Ascending aorta (tissue), 2 donors: ENCODE results near the gene SNTB2. TPM values are rescaled to one million over a fixed set of nuclear protein-coding genes. Genes with fewer than 3 reads are reported as not detected.

Source experiments
- DNase-seq, 2 donors: peaks; one replicate each; pipeline ENCODE4 v3.0.0-alpha.2; 2019; ENCODE audit warnings: low spot score in 2 of 2
- H3K27ac ChIP-seq, 2 donors: fragments of 200-600 bp; sonication (generic); one replicate each; pipeline ENCODE4 v1.5.1; 2016 to 2017; ENCODE audit warnings: mild to moderate bottlenecking in 1 of 2
- H3K27me3 ChIP-seq: fragments of 200-600 bp; sonication (generic); one replicate; pipeline ENCODE4 v1.5.1; 2017
- H3K36me3 ChIP-seq, 2 donors: fragments of 200-600 bp; sonication (generic); one replicate each; pipeline ENCODE4 v1.5.1; 2016
- H3K4me1 ChIP-seq, 2 donors: fragments of 200-600 bp; sonication (generic); one replicate each; pipeline ENCODE4 v1.5.1; 2016 to 2017; ENCODE audit warnings: mild to moderate bottlenecking in 1 of 2
- H3K4me3 ChIP-seq, 2 donors: fragments of 200-600 bp; sonication (generic); one replicate each; pipeline ENCODE4 v1.5.1; 2016 to 2017; ENCODE audit warnings: mild to moderate bottlenecking in 1 of 2
- H3K9me3 ChIP-seq, 2 donors: fragments of 200-600 bp; sonication (generic); one replicate each; pipeline ENCODE4 v1.5.1; 2016
- CTCF ChIP-seq, 3 experiments: fragments of 200-600 bp in 2 of 3; fragments of 450-650 bp in 1 of 3; sonication (generic) in 2 of 3; IDR thresholded peaks; one replicate each; pipeline ENCODE4 v1.5.1; 2016 to 2019; ENCODE audit warnings: antibody characterized with exemption in 3 of 3, mild to moderate bottlenecking in 1 of 3, moderate library complexity in 1 of 3
- intact Hi-C: fragments of 100-400 bp; cut with DNase I; formaldehyde crosslinking; loops from one replicate; pipeline ENCODE4 v1.15.1; 2023
- total RNA-seq: library from RNA; depleted of rRNA; stranded (reverse); fragments of >200 nt; gene quantifications from one replicate; pipeline ENCODE4 v1.1.0, GENCODE V29; 2016

Gene SNTB2
- total RNA-seq, 1 donor from 2014 or later, result 19.7 TPM

- Histone ChIP-seq H3K4me3 (no peak overlapping the region), H3K27me3 (no peaks in the 10 kb centered on the region), H3K4me1 (peaks cover 6 to 14% of the 10 kb centered on the region in 2 donors), H3K9me3 (no peaks in the 10 kb centered on the region), H3K27ac (no peak overlapping the region), H3K36me3 (peaks cover 0 to 8% of the 10 kb centered on the region in 2 donors)
- intact Hi-C loops, result no loop called here
- no peak for TF ChIP-seq CTCF (IDR thresholded peaks at IDR 0.05)
- DNase-seq, result no peak
Observed at GRCh38 chr16:69307856-69308255, 120.9 kb downstream of the SNTB2 start.

GRCh38 chr16:69309316-69309715 lies 122.4 kb downstream of the SNTB2 start:
- peaks cover 6 to 18% of the 10 kb centered on the region in 2 donors for H3K4me1 ChIP-seq
- no peak for TF ChIP-seq CTCF (IDR thresholded peaks at IDR 0.05)
- peaks cover 0 to 11% of the 10 kb centered on the region in 2 donors for H3K36me3 ChIP-seq
- no peak overlapping the region for H3K4me3 ChIP-seq
- DNase-seq, result peak in 1 of 2 donors; percentile 65
- intact Hi-C loops, result no loop called here
- H3K27ac ChIP-seq, result no peak overlapping the region
- no peaks in the 10 kb centered on the region for H3K27me3 ChIP-seq
- H3K9me3 ChIP-seq, result no peaks in the 10 kb centered on the region

GRCh38 chr16:69310653-69311532 lies 123.9 kb downstream of the SNTB2 start, which contains the start of gene VPS4A:
VPS4A (plus strand) TSS chr16:69311350; CDS start chr16:69311512, 162 bp downstream.
- peaks cover 13 to 17% of the 10 kb centered on the region in 2 donors for H3K36me3 ChIP-seq
- H3K4me3 ChIP-seq, result peak within 1 kb of the TSS; percentile 79 to 98
- peak within 1 kb of the TSS; percentile 76 for H3K27ac ChIP-seq
- peak; percentile 82 to 97 for DNase-seq
- H3K4me1 ChIP-seq, result peaks cover 6 to 18% of the 10 kb centered on the region in 2 donors
- H3K27me3 ChIP-seq, result no peaks in the 10 kb centered on the region
- H3K9me3 ChIP-seq, result no peaks in the 10 kb centered on the region
- intact Hi-C loops, result loop anchor here (1.0 to 10.0 kb wide), 4 partner anchors 19 to 776 kb away; partner anchors contain the start of genes COG8, NIP7, PDF and ZFP90
- peak; percentile 89 to 96 (median 94) for TF ChIP-seq CTCF (IDR thresholded peaks at IDR 0.05)

GRCh38 chr16:69311533-69312387 lies 124.8 kb downstream of the SNTB2 start:
- peak in 1 of 2 donors; percentile 68 for DNase-seq
- no peaks in the 10 kb centered on the region for H3K9me3 ChIP-seq
- intact Hi-C loops, result loop anchor here (1.0 to 10.0 kb wide), 4 partner anchors 19 to 777 kb away; partner anchors contain the start of genes COG8, NIP7, PDF and ZFP90
- H3K36me3 ChIP-seq, result peaks cover 22 to 25% of the 10 kb centered on the region in 2 donors
- H3K27ac ChIP-seq, result peak overlapping the region; percentile 76
- no peaks in the 10 kb centered on the region for H3K27me3 ChIP-seq
- no peak for TF ChIP-seq CTCF (IDR thresholded peaks at IDR 0.05)
- H3K4me3 ChIP-seq, result peak overlapping the region; percentile 79 to 98
- peaks cover 6 to 18% of the 10 kb centered on the region in 2 donors for H3K4me1 ChIP-seq

GRCh38 chr16:69313469-69313868 lies 126.5 kb downstream of the SNTB2 start:
- Histone ChIP-seq H3K36me3 (peaks cover 37 to 41% of the 10 kb centered on the region in 2 donors), H3K4me3 (no peak overlapping the region), H3K9me3 (no peaks in the 10 kb centered on the region), H3K27ac (no peak overlapping the region), H3K27me3 (no peaks in the 10 kb centered on the region), H3K4me1 (peaks cover 6 to 18% of the 10 kb centered on the region in 2 donors)
- no peak for DNase-seq
- TF ChIP-seq CTCF (IDR thresholded peaks at IDR 0.05), result no peak
- intact Hi-C loops, result loop anchor here (5.0 to 10.0 kb wide), 2 partner anchors 36 to 779 kb away; partner anchors contain the start of gene ZFP90
